Frontal cortex (tissue), 4 donors: ENCODE measurements around the gene ADAMTSL2. TPM values are rescaled to one million over a fixed set of nuclear protein-coding genes. Genes with fewer than 3 reads are reported as not detected.

ENCODE experiments used
- DNase-seq, 2 donors: peaks; one replicate each; pipeline ENCODE4 v3.0.0; 2012; ENCODE audit warnings: low spot score in 2 of 2
- FAIRE-seq: peaks from 2 replicates; lab custom pipeline; 2012; peaks lifted over from hg19 to GRCh38; lab: Jason Lieb, UNC
- total RNA-seq: library from RNA; depleted of rRNA; stranded (reverse); fragments of >200 nt; gene quantifications from one replicate; pipeline ENCODE4 v1.2.3, GENCODE V29; 2014
- donor health status: control.
- donor health status: control.
- donor health status: control.

The ADAMTSL2 gene
- total RNA-seq, 1 donor from 2014 or later: 2.4 TPM

DNA sequence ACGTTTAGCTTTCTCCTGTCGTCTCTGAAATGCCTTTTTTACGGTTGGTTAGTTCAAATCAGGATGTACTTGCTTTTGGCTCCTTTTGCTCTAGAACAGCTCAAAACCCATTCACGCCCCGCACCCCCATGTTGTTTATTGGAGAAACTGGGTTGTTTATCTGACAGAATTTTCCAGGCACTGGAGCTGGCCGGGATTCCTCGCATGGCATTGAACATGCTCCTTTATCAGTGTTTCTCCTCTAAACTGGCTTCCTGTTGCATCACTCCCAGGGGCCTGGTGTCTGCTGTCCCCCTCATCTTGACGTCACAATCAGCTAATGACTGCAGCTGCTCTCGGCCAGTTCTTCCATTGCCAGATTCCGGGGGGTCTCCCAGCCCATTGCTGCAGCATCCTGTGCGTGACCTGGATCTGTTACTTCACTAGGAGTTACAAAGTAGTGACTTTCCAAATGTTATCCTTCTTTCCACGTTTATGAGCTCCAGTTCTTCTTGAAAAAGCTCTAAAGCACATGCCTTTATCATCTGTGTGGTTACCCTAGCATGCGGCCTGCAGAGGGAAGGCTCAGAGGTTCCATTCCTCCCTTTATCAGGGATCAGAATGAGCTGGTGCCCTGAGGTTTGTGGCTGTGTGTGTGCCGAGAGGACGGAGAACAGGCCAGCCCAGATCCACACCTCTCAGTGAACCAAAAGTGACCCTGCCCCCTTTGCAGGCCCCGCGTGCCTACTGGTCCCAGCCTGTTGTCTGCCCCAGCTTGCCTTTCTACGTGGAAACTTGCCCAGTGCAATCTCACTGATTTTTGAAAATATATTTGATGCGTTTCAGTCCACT is 47.2 kb downstream of the ADAMTSL2 start:
- DNase-seq: no peak

DNA sequence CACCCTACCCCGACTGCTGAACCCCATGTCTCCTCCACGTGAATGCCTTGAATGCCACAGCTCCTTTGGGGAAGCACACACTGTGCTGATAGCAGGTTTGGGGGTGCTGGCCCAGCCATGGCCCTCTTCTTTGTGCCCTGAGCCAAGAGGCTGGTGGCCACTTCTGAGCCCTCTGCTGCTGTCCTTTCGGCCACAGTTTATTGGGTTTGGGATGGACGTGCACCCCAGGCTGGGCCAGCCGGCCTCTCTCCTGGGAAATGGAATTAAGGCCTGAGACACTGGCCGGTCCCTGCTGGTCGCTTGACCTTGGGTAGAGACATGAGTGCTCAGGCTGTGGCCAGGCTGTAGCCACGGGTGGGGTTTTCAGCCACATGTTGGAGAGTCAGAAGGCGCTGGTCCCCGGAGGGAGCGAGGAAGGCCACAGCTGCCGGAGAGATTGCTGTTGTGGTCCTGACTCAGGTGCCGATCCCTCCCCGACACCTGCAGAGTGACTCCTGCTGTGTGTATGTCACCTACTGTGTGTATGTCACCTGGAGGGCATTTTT is 48.1 kb downstream of the ADAMTSL2 start:
- DNase-seq: no peak
- no peak for FAIRE-seq

More for the DNA sequence above, 47.2 kb downstream of the ADAMTSL2 start:
- no peak for FAIRE-seq

DNA sequence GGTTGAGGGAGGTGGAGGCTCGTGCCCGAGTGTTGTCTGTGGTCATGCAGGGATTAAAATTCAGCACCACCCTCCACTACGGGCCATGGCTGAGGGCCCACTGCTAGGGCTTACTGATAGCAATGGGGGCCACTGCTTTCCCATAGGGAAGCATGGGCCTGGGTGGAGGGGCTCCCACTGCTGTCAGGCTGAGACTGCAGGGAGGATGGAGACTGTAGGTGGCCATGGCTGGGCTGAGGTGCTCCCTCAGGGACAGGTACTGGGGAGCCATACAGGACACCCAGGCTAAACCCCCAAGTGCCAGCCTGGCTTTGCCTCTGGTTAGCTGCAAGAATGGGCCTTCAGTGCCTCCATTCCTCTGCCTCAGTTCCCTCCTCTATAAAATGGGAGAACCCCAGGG is 48.6 kb downstream of the ADAMTSL2 start:
- no peak for FAIRE-seq

DNA sequence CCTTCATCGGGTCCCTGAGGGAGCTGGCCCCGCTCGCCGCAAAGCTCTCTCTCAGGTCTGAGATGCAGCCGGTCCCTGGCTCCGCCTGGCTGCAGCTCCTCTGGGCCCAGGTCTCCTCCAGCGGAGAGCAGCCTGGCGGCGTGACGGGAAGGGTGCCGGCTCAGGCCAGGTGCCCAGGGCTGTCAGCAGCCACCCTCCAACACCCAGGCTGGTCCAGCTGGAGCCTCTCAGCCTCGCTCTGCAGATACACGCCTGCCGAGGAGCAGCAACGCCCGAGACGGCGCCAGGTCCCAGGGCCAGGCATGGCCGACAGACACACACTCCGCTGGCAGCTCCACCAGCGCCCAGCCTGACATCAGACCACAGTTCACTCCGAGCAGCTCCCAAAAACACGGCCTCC is 49.1 kb downstream of the ADAMTSL2 start:
- FAIRE-seq (no peak), DNase-seq (no peak)

More for the DNA sequence above, 48.6 kb downstream of the ADAMTSL2 start:
- DNase-seq: no peak

DNA sequence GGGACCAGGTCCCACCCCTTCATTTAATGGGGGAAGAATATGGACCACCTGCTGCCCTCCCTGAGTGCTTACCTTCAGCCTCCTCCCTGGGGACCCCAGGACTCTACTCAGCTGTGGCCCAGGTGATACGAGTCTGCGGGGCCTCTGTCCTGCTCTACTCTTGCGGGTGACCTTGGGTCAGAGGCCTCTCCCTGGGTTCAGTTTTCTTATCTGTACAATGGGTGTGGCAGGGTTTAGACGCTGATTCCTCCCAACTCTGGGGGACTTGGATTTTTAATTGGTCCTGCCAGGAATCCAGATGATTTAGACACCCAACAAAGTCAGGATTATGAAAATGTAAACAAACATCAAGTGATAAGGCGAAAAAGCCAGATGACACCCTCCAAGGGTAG is 49.7 kb downstream of the ADAMTSL2 start:
- no peak for DNase-seq
- no peak for FAIRE-seq

DNA sequence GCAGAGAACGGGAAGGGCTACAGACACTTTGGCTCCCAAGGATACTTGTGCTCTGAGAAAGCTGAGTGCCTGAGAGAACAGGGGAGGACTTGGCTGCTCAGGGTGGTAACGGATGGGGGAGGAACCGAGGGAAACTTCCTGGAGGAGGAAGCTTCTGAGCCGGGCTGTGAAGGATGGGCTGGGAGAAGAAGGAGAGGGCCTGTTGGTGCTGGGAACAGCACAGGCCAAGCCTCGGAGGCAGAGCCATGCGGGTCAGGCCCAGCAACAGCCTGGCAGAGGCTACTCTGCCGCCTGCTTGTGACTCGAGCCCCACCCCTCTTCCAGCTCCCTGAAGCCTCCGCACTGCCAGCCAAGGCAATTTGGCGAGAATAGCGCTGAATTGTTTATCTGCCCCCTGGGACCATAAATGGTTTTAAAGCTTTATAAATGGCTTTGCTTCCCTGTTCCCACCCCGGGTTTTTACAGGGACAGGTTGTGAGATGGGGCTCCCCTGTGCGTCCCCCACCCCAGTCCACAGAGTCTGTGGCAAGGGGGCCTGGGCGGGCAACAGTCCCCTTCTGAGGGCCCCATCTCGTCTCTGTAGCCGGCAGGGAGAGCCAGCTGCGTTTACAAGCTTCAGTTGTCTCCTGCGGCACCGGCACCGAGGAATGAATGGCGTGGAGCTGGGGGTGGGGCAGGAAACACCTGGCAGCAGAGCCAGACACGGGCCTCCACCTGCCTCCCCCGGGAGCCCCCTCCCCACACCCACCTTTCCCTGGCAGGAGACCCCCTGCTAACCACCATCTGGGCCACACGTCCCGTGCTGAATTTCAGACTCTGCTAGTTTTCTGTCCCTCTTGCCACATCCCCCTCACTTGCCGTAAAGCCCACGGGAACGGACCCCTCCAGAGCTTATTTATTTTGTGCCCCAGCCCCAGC is 50.3 kb downstream of the ADAMTSL2 start:
- FAIRE-seq (no peak), DNase-seq (no peak)

DNA sequence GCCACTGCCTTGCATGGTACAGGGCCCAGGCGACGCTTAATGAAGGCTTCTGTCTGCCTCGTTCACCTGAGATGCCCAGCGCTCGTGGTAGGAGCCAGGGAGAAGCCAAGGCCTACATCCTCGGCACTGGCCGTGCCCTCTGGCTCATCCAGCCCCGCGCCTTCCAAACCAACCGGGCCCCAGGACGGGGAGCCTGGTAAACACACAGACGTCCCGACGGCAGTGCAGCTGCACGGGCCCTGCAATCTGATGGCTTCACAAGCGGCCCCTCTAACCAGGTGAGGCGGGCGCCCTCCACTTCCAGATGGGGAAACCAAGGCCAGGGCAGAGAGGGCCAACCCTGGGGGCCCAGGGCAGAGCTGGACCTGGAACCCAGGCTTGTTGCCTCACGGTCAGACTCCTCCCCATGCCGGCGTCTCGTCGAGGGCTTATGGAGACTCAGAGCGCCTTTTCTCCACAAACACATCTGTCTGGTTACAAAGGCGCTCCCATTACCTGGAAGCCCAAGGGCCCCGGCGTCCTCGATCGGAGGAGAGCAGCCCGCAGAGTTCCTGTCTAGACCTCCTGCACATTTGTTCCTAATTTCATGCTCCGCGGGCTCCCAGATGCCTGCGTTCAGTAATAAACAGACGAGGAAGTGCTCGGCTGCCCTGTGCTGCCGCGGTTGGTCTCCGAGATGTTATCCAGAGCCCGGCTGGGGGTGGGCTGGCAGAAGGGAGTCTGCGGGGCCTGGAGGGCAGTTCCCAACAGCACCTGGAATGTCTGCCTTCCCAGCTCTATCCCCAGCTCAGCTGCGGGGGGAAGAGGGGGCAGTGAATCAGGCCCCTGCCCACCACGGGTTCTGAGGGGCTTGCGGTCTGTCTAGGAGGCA is 51.2 kb downstream of the ADAMTSL2 start:
- no peak for DNase-seq

DNA sequence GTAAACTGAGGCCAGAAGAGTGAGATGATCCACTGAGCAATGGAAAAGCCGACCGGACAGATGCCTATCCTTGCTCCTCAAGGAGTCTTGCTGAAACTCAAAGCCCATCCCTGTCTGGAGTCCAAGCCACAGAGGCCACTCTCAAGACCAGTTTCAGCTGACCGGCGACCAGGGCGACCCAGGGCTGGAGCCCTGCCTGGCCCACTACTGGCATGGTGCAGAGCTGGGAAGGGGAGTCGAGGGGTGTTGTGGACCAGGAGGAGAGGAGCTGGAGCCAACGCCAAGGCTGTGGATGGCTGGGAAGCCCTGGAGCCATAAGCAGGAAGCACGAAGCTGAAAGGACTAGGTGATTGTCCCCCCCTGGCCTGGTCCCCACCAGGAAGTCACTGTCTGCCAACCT is 52.5 kb downstream of the ADAMTSL2 start:
- FAIRE-seq: no peak
- no peak for DNase-seq

More for the DNA sequence above, 51.2 kb downstream of the ADAMTSL2 start:
- no peak for FAIRE-seq

DNA sequence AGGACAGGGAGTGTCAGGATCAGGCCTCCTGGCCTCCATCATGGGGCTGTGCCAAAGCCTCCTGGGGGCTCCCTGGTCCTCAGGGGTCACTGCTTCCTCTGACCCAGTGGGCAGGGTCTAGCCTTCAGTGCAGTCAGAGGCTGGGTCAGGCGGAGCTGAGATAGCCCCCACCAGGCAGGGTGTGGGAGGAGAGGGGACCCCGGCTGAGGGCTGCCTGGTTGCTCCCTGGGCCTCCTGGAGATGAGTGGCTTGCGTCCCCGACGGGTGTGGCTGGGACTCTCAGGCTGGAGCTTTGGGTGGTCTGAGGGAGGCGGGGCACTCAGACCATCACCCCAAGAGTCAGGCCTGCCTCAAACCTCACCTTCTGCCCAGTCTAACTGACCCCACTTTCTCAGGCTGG is 53.0 kb downstream of the ADAMTSL2 start:
- DNase-seq: no peak
- no peak for FAIRE-seq

DNA sequence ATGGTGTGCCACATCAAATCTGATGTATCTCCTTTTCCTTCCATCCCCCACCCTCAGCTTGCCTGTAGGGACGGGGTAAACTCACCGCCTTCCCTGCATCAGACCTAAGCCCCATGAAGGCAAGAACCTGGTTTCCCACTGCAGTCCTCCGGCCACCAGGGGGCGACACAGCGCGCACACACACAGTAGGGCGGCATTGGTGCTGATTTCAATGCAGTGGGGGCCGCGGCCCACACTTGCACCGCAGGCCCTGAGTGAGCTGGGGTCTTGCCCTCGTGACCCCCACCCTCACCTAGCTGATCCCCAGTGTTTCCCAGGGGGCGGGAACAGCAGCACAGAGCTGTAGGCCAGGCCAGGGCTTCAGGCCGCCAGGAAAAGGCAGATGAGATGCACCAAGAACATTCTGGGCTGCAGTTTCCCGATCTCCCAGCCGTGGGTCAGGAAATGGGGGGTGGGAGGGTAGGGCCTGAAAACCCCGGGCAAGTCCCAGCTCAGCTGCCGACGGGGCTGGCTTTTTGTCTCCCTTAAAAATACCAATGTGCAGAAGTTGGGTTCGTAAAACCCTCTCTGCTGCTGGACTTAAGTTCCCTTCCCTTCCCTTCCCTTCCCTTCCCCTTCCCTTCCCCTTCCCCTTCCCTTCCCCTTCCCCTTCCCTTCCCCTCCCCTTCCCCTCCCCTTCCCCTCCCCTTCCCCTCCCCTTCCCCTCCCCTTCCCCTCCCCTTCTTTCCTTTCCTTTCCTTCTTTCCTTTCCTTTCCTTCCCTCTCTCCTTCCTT is 55.1 kb downstream of the ADAMTSL2 start:
- FAIRE-seq: no peak

DNA sequence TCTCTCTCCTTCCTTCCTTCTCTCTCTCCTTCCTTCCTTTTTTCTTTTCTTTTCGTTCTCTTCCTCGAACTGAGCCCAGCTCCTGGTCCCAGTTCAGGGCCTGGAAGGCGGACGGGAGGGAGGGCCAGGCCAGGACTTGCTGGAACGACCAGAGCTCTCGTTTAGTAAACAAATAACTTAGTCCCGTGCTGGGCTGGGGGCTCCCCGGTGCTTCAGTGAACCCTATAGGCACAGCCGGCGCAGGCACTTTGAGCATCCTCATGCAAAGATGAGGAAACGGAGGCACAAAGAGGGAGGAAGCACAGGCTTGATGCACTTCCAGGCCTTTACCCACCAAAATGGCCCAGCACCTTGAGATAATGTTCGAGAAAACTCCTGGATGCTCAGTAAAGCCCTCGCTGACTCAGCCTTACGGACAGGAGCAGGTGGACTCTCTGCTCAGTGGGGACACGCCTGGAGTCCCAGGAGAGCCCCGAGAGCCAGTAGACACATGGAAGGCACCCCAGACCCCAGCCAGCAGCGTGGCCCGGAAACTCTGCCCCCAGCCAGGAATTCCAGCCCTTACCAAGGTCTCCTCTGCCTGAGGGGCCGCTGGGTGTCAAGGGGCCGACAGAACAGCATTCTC is 55.8 kb downstream of the ADAMTSL2 start:
- DNase-seq (no peak), FAIRE-seq (no peak)

More for the DNA sequence above, 55.1 kb downstream of the ADAMTSL2 start:
- no peak for DNase-seq

DNA sequence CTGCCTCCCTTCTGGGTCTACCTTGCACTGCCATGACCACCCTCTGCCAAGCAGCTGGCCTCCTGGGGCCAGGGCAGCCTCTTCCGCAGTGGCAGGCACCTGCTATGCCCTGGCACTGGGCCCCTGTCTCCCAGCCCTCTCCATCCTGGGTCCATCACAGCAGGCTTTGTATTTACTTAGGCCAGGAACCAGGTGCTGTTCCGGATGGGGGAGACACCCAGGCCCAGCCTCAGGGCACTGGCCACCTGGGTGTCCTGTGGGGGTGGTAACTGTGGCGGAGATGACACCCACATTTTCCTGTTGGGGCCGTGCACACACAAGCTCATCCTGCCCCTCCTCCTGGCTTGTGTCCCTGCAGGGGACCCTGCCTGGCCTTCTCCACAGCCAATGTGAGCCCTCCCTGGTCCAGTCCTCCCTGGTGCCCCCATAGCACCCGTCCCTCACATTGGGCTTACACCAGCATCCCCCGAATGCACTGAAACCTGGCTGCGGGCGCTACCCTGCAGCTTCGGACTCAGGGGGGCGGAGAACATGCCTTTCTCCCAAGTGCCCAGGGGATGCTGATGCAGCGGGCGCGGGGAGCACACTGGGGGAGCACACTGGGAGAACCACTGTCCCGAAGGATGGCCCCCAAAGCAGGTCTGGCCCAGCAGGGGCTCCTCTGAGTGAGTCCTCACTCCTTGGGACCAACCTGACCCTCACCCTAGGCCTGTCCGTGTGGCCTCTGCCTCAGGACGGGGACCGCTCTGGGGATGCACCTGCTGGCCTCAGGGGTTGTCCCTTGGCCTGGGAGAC is 56.8 kb downstream of the ADAMTSL2 start:
- DNase-seq (no peak), FAIRE-seq (no peak)

DNA sequence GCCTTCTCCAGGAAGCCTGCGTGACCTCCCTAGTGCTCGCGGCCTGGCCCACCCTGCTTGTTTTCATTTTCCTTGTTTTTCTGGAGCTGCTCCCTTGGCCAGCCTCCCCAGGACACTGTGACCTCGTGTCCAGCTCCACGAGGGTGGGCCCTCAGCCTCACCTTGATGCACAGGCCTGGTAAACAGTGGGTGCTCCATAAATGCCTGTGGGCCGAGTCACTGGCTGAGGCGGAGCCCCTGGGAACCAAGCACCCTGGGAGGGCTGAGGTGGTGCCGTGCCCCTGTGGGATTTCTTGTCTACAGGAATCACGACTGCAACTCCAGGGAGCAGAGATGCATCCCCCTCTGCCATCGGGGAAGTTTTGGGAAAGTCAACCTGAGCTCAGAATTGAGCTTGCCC is 57.5 kb downstream of the ADAMTSL2 start:
- no peak for DNase-seq
- no peak for FAIRE-seq

DNA sequence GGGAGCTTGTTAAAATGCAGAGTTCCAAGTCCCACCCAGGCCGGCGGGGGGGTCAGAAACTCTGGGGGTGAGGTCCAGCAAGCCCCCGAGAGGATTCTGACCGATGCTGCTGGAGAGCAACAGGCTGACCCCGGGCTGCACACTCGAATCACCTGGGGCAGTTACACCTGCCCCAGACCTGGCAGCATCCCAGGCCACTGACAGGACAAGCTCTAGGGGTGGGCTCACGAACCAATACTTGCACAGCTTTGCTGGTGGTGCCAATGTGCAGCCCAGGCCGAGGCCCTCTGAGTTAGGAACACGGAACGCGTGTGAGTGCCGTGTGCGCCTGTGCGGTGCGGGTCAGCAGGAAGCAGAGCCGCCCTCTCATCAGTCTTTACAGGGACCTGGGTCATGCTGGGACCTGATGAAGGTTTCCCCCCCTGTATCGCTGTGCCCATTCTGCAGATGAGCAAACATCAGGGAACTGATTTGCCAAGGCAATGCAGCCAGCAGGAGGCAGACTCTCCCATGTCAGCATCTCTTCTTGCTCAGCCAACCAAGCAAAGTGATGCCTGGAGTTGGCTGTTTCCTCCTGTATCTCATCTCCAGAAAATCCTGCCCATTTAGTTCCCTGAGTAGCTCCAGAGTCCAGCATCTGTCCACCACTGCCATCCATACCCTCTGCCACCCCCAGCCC is 58.4 kb downstream of the ADAMTSL2 start:
- FAIRE-seq (no peak), DNase-seq (no peak)

DNA sequence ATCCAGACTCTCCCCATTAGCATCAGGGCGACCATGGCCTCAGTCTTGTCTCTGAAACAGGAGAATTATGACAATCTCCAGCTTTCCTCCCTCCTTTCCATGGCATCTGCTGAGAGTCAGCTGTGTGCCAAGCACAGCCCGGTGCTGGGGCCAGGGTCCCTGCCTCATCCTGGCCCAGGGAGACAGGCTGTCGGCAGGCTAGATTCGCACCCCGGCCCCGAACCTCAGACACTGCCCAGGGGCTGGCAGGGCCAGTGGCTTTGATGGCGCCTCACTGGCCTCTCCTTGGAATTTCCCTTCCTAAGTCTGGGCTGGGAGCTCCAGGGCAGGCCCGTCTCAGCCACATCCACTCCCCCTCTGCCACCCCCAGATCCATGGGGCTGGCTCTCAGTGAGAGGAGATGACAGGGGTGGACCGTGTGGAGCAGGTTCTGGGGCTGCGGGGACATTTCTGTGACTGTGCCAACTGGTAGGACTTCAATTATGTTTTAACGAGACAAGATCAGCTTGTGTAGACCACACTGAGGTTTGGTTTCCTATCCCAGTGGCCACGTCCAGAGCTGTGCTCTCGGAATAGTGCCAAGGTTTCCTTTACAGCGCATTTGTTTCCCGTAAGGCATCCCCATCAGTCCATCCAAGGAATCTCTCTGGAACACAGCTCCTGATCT is 59.2 kb downstream of the ADAMTSL2 start:
- DNase-seq: no peak
- FAIRE-seq: no peak

DNA sequence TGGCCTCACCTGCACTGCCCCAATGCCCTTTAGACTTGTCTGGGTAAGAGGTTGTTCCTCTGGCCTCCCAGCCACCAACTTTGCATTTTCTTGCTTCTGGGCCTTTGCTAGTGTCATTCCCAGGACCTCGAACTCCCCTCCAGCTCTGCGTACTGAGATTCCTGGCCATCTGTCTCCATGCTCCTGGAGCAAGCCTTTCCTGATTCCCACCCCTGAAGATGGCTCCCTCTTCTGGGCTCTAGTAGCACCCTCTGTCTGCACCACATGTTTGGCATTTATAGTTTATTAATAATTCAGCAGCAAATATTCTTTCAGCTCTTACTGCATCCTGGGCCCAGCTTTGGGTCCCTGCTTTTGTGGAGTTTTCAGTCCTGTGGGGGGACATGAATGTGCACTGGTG is 59.8 kb downstream of the ADAMTSL2 start:
- FAIRE-seq: no peak
- no peak for DNase-seq

DNA sequence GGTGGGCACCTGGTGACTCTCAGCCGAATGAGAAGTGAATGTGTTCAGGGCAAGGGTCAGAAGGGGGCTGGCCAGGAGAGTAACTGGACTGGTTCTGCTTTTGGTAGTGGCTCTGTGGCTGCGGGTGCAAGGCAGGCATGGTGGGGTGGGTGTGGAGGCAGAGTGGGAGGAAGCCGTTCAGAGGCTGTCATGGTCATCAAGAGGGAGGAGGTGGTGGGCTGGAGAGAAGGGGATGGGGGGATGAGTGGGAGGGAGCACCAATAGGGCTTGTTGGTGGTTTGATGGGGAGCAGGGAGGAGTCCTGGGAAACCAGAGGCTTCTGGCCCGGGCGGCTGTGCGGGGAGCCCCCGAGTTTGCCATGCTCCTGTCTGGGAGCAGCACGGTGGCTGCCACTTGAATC is 61.4 kb downstream of the ADAMTSL2 start:
- FAIRE-seq (no peak), DNase-seq (no peak)
